Uterus (tissue), 4 donors: ENCODE measurements around the gene NHLRC4. TPM values are rescaled to one million over a fixed set of nuclear protein-coding genes. Genes with fewer than 3 reads are reported as not detected.

ENCODE experiments used
- DNase-seq, 2 donors: peaks; one replicate each; pipeline ENCODE4 v3.0.0-alpha.2; 2019 to 2020
- H3K27ac ChIP-seq, 2 donors: fragments of 200-600 bp; sonication (generic); 1 replicate in 1 of 2; 2 replicates in 1 of 2; pipeline ENCODE4 v1.5.1; 2016 to 2018
- H3K27me3 ChIP-seq, 2 donors: fragments of 200-600 bp; sonication (generic); one replicate each; pipeline ENCODE4 v1.5.1; 2018 to 2019; ENCODE audit warnings: control low read depth in 1 of 2
- H3K36me3 ChIP-seq, 2 donors: fragments of 200-600 bp; sonication (generic); one replicate each; pipeline ENCODE4 v1.5.1; 2019; ENCODE audit warnings: control low read depth in 1 of 2
- H3K4me1 ChIP-seq, 2 donors: fragments of 200-600 bp; sonication (generic); one replicate each; pipeline ENCODE4 v1.5.1; 2018 to 2019; ENCODE audit warnings: control low read depth in 1 of 2
- H3K4me3 ChIP-seq, 2 donors: fragments of 200-600 bp; sonication (generic); 1 replicate in 1 of 2; 2 replicates in 1 of 2; pipeline ENCODE4 v1.5.1; 2018 to 2019; ENCODE audit warnings: mild to moderate bottlenecking in 1 of 2
- H3K9me3 ChIP-seq, 2 donors: fragments of 200-600 bp; sonication (generic); one replicate each; pipeline ENCODE4 v1.5.1; 2019; ENCODE audit warnings: control low read depth in 1 of 2
- POLR2A ChIP-seq, 2 donors: fragments of 450-650 bp; IDR thresholded peaks; one replicate each; pipeline ENCODE4 v1.6.1; 2016; ENCODE audit warnings: antibody characterized with exemption in 2 of 2, mild to moderate bottlenecking in 1 of 2, moderate library complexity in 1 of 2
- intact Hi-C: fragments of 100-400 bp; cut with DNase I; formaldehyde crosslinking; loops from one replicate; pipeline ENCODE4 v1.15.1; 2023; ENCODE audit warnings: low total_unique reads
- total RNA-seq, 4 donors: library from RNA; depleted of rRNA in 3 of 4; stranded (reverse); fragments of >200 nt in 3 of 4; gene quantifications; one replicate each; pipeline versions ENCODE4 v1.1.0 to v1.2.4, GENCODE V29; 2014 to 2023
- TF ChIP-seq, protein P1 (sequence below), 4 experiments: fragments of 200-600 bp in 2 of 4; fragments of 450-650 bp in 2 of 4; sonication (generic) in 2 of 4; IDR thresholded peaks; one replicate each; pipeline ENCODE4 v1.5.1; 2016 to 2019; ENCODE audit warnings: antibody characterized with exemption in 4 of 4, mild to moderate bottlenecking in 2 of 4, moderate library complexity in 1 of 4
- donor health status: DM: yes; HTN: yes; CAD: no.

The NHLRC4 gene
- total RNA-seq, 4 donors from 2014 or later = 1.2 to 7.5 (median 1.5) TPM

DNA sequence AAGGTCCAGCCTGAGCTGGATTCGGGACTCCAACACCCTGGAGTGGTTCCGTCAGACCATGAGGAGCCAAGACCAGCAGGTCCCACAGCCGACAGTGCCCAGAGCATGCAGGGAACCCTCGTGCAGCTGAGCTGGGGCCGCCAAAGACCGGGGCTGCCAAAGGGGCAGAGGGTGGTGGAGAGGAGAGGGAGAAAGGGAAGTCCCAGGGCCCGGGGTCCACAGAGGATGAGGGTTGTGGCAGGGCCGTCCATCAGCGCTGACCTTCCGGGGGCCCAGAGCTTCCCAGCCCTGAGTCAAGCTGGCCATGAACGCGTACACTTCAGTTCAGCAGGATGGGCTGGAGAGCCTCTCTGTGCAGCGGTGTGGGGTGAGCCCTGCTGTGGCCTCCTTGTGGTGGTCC is 46.0 kb upstream of the NHLRC4 start:
- Histone ChIP-seq H3K36me3 (no peaks in the 10 kb centered on the region), H3K9me3 (no peaks in the 10 kb centered on the region), H3K4me3 (no peak overlapping the region), H3K27ac (no peak overlapping the region), H3K27me3 (no peaks in the 10 kb centered on the region), H3K4me1 (peaks cover 2 to 4% of the 10 kb centered on the region in 2 donors)
- no peak for DNase-seq
- TF ChIP-seq POLR2A (IDR thresholded peaks at IDR 0.05) = no peak
- TF ChIP-seq, protein P1, sequence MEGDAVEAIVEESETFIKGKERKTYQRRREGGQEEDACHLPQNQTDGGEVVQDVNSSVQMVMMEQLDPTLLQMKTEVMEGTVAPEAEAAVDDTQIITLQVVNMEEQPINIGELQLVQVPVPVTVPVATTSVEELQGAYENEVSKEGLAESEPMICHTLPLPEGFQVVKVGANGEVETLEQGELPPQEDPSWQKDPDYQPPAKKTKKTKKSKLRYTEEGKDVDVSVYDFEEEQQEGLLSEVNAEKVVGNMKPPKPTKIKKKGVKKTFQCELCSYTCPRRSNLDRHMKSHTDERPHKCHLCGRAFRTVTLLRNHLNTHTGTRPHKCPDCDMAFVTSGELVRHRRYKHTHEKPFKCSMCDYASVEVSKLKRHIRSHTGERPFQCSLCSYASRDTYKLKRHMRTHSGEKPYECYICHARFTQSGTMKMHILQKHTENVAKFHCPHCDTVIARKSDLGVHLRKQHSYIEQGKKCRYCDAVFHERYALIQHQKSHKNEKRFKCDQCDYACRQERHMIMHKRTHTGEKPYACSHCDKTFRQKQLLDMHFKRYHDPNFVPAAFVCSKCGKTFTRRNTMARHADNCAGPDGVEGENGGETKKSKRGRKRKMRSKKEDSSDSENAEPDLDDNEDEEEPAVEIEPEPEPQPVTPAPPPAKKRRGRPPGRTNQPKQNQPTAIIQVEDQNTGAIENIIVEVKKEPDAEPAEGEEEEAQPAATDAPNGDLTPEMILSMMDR (IDR thresholded peaks at IDR 0.05) = no peak
- intact Hi-C loops = no loop called here

GRCh38 chr16:521381-522210 is 45.2 kb upstream of the NHLRC4 start:
- intact Hi-C loops = no loop called here
- TF ChIP-seq POLR2A (IDR thresholded peaks at IDR 0.05) = no peak
- TF ChIP-seq, protein P1 (IDR thresholded peaks at IDR 0.05) = no peak
- peaks cover 3 to 12% of the 10 kb centered on the region in 2 donors for H3K4me1 ChIP-seq
- no peak overlapping the region for H3K27ac ChIP-seq
- H3K27me3 ChIP-seq = no peaks in the 10 kb centered on the region
- H3K4me3 ChIP-seq = no peak overlapping the region
- H3K9me3 ChIP-seq = no peaks in the 10 kb centered on the region
- DNase-seq = no peak
- no peaks in the 10 kb centered on the region for H3K36me3 ChIP-seq

GRCh38 chr16:522320-523096 is 44.3 kb upstream of the NHLRC4 start:
- Histone ChIP-seq H3K4me3 (no peak overlapping the region), H3K4me1 (peaks cover 3 to 13% of the 10 kb centered on the region in 2 donors), H3K9me3 (no peaks in the 10 kb centered on the region), H3K36me3 (no peaks in the 10 kb centered on the region), H3K27ac (no peak overlapping the region), H3K27me3 (no peaks in the 10 kb centered on the region)
- no peak for DNase-seq
- TF ChIP-seq, protein P1 (IDR thresholded peaks at IDR 0.05) = no peak
- no peak for TF ChIP-seq POLR2A (IDR thresholded peaks at IDR 0.05)
- intact Hi-C loops = no loop called here

- Histone ChIP-seq H3K36me3 (no peaks in the 10 kb centered on the region), H3K27ac (no peak overlapping the region), H3K9me3 (no peaks in the 10 kb centered on the region), H3K4me3 (no peak overlapping the region), H3K27me3 (no peaks in the 10 kb centered on the region), H3K4me1 (peaks cover 3 to 13% of the 10 kb centered on the region in 2 donors)
- no peak for DNase-seq
- intact Hi-C loops = no loop called here
- TF ChIP-seq POLR2A (IDR thresholded peaks at IDR 0.05) = no peak
- TF ChIP-seq, protein P1 (IDR thresholded peaks at IDR 0.05) = no peak
Measured at GRCh38 chr16:523097-523741, 43.6 kb upstream of the NHLRC4 start.
